Amniotic epithelial cell (primary cell): ENCODE measurements around the gene LRRFIP2.
"Not testable (repeated sequence)": the region's sequence is repeated elsewhere in the genome, so short reads cannot be mapped to it uniquely, and the experiment has no call there.

Experiments
- DNase-seq: peaks from one replicate; pipeline ENCODE4 v3.0.0-alpha.2; 2010; ENCODE audit warnings: low read depth

Gene LRRFIP2

GRCh38 chr3:37067577-37067976, 106.8 kb downstream of the LRRFIP2 start:
- no peak for DNase-seq

- DNase-seq: no peak
Measured at GRCh38 chr3:37064747-37065146, 109.6 kb downstream of the LRRFIP2 start.

DNA sequence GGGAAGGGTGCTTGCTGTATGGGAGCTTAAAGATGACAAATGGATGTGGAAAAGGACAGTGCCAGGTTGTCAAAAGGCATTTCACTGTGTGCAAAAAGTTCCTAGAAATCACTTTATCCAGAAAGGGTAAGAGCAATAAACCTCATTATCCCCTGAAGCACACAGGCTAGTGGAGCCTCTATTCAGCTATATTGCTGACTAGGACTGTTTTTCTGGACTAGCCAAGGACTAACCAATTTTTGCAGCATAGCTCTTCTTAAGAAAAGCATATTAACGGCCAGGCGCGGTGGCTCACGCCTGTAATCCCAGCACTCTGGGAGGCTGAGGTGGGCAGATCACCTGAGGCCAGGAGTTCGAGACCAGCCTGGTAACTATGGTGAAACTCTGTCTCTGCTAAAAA, 116.3 kb downstream of the LRRFIP2 start:
- no peak for DNase-seq

GRCh38 chr3:37056826-37057225, 117.6 kb downstream of the LRRFIP2 start:
- peak; percentile 56 for DNase-seq

DNA sequence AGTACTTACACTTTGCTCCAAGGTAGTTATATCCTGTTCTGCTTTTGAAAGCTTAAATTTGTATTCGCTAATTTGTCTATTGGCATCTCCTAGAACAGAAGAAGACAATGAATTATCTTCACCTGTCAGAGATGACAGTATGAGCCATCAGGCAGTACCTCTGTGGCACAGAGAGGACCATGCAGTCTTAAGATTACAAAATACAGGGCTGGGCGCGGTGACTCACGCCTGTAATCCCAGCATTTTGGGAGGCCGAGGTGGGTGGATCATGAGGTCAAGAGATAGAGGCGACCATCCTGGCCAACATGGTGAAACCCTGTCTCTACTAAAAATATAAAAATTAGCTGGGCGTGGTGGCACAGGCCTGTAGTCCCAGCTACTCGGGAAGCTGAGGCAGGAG, 119.3 kb downstream of the LRRFIP2 start:
- not testable (repeated sequence) for DNase-seq

GRCh38 chr3:37054370-37054769, 120.0 kb downstream of the LRRFIP2 start:
- no peak for DNase-seq

- no peak for DNase-seq
Measured at GRCh38 chr3:37053753-37054152, 120.6 kb downstream of the LRRFIP2 start.

DNA sequence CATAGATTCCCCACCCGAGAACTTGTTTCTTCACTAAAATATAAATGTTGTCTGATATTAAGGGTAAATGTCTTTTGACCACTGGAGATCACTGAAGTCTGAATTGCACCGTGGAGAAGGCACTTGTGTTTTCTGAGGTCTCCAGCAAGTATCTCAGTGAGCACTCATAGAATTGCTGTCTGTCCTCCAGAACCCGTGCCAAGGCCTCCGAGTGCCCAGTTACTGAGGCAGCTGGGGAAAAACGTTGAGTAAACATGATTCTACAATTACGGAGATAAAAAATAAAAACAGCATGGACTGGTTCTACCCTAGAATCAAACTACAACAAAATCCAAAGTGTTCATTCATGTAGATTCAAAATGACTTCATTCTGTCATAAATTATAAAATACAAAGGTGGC, 121.0 kb downstream of the LRRFIP2 start:
- no peak for DNase-seq

DNA sequence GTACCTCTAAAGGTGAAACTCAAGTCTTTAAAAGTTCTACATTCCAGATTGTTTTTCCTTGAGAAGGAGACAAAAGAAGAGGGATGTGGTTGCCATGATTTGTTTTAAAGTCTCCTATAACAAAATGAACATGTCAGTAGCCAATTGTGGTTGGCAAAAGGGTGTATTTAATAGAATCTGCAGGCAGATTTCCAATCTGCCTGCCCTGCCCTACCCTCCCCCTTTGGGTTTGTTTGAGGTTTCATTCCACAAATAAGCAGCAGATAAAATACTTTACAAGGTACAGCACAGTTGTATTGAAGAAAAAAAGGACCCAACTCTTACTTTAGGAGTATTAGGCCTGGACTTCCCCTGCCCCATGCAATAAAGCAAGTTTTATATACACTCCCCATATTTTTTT, 121.5 kb downstream of the LRRFIP2 start:
- no peak for DNase-seq

DNA sequence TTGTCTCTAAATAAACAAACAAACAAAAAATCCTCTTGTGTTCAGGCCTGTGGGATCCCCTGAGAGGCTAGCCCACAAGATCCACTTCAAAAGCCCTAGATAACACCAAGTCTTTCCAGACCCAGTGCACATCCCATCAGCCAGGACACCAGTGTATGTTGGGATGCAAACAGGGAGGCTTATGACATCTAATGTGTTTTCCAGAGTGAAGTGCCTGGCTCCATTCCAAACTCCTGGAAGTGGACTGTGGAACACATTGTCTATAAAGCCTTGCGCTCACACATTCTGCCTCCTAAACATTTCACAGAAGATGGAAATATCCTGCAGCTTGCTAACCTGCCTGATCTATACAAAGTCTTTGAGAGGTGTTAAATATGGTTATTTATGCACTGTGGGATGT, 124.1 kb downstream of the LRRFIP2 start:
- no peak for DNase-seq

DNA sequence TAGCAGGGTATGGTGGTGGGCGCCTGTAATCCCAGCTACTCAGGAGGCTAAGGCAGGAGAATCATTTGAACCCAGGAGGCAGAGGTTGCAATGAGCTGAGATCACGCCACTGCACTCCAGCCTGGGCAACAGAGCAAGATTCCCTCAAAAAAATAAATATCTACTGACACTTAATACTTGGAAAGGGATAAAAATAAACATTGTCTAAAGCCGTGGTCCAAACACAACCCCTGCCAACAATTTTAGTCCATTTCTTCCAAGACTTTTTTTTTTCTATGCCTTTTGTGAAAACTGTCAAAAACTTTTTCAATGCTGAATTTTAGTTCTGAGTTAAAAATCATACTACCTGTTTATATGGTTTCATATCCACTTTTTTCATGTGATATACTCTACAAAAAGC, 131.7 kb downstream of the LRRFIP2 start:
- DNase-seq: not testable (repeated sequence)

DNA sequence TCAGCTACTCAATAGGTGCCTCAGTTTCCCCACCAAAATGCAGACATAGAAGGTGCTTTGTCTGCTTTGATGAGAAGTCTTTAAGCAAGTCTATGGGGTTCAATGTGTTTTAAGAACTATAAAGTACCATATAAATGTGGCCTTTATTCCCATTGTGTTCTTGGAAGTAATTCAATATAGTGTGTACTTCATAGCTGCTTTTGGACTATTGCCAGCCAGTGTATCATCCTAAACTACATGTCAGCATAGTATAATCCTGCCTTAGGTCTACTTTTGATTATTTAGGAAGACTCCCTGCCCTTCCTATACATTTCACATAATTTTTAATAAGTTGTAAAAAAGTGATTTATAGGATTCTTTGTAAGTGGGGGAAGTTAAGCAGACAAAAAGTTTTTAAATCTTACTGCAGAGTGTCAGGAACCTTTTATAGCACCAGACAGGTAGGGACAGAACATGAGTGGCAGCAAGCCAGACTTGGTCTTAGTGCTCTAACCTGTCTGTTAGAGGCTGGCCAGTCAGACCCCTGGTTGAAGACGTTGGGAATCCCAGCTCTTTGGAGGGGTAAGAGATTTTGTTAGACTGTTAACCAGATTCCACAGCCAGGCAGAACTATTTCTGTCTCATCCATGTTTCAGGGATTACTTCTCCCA, 132.7 kb downstream of the LRRFIP2 start:
- no peak for DNase-seq

DNA sequence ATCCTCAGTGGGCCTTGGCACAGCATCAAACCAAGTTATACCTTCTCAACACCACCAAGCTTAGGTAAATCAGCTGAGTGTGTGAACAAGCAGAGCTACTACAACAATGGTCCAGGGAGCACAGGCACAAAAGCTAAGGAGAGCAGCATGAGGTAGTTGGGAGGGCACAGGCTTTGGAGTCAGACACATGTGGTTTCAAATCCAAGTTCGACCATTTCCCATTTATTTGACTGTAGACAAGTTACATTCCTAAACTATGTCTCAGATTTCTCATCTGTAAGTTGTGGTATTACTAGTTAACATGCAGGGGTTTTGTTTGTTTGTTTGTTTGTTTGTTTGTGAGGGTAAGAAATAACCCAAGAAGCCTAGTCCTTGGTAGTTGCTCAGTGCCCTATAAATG, 134.2 kb downstream of the LRRFIP2 start:
- DNase-seq: peak; percentile 51

DNA sequence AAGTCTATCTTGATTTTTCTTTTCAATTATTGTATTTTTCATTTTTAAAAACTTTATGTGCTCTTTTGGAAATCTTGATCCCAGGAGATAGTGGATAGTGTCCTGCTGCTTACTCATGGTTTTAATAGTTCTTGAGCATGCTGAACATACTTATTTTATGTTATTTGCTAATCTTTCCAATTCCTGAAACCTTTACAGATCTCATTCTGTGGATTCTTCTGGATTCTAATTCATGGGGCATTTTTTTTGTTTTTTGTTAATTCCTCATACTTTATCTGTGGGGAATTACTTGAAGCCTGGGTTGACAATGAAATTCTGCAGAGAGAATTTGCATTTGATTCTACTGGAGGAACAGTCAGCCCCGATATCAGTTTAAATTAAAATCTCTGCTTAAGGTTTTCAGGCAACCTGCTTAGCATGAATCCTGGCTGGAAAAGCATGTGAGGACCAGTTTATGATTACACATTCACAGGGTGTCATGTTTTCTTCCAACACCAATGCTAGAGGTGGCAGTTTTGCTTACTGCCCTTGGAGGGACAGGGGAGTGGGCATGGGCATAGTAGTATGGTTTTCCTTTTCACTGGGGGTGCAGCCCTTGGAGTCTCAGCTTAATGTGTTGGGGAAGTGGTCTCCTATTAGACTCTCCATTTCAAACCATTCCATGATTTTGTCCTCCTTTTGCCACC, 135.1 kb downstream of the LRRFIP2 start:
- DNase-seq: no peak

DNA sequence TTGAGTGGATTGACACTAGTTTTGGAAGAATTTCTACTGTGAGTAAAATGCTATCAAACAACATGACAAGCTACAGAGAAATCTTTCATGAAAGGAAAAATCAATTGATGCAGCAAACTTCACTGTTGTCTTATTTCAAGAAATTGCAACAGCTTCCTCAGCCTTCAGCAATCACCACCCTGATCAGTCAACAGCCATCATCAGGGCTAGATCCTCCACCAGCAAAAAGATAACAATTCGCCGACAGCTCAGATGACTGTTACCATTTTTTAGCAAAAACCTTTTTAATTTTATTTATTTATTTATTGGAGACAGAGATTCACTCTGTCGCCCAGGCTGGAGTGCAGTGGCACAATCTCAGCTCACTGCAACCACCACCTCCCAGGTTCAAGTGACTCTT, 137.0 kb downstream of the LRRFIP2 start:
- DNase-seq: no peak

- no peak for DNase-seq
Measured at GRCh38 chr3:37032961-37033360, 141.4 kb downstream of the LRRFIP2 start.

DNA sequence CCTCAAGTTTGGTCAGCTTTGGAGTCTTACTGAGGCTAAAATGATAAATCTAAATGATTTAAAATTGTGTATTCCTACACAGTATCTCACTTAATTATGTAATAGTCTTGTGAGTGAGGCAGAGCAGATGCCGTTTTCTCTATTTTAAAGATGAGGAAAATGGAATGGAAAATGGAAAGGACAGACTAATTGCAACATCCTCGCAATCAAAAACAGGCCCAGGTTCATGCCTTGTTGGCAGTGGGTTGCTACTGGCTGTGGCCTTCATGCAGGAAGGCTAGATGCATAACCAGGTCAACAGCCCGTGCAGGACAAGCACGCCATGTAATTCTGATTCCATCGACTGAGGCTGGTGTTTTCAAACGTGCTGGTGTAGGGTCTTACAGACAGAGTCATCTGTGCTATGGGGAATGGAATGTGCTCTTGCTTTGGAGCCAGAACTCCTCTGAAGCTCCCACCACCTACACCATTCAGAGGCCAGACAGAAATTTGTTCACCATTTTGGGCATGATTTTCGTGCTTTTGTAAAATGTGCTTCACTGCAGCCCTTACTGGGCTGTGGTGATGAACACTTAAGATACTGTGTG, 143.2 kb downstream of the LRRFIP2 start:
- DNase-seq: no peak

- no peak for DNase-seq
Measured at GRCh38 chr3:37030588-37030987, 143.8 kb downstream of the LRRFIP2 start.

DNA sequence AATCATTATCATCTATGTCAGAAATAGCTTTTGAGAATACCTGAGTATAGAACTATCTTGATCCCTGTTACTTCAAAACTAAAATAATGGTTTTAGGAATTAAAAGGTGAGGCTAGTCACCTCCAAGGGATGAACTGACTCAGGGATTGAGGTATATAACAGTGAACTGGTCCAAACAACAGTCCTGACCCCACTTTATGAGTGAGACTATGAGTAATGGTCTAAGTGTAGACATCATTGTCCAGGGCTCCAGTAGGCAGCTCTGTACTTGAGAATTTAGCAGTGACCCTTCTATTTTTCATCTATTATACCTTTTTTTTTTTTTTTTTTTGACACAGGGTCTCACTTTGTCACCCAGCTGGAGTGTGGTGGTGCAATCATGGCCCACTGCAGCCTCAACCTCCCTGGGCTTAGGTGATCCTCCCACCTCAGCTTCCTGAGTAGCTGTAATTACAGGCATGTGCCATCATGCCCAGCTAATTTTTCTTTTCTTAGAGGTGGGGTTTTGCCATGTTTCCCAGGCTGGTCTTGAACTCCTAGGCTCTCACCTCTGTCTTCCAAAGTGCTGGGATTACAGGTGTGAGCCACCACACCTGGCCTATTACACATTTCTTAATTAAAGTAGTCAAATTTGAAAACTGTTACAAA, 144.7 kb downstream of the LRRFIP2 start:
- DNase-seq: no peak

- no peak for DNase-seq
Measured at GRCh38 chr3:37029111-37029510, 145.3 kb downstream of the LRRFIP2 start.

GRCh38 chr3:37028329-37028728, 146.1 kb downstream of the LRRFIP2 start:
- peak; percentile 50 for DNase-seq

GRCh38 chr3:37026851-37027250, 147.5 kb downstream of the LRRFIP2 start:
- DNase-seq: no peak
